Coronary artery (tissue), 2 donors: ENCODE results near the gene HSBP1.

Experiments
- DNase-seq: peaks from one replicate; pipeline ENCODE4 v3.0.0-alpha.2; 2017; ENCODE audit warnings: low spot score
- H3K27ac ChIP-seq, 2 donors: fragments of 200-600 bp; sonication (generic); one replicate each; pipeline ENCODE4 v1.5.1; 2016 to 2019
- H3K4me3 ChIP-seq: fragments of 200-600 bp; sonication (generic); 2 replicates; pipeline ENCODE4 v1.5.1; 2016; ENCODE audit warnings: mild to moderate bottlenecking, moderate library complexity
- TF ChIP-seq, protein P1 (sequence below): fragments of 200-600 bp; sonication (generic); IDR thresholded peaks from one replicate; pipeline ENCODE4 v1.5.1; 2019; ENCODE audit warnings: antibody characterized with exemption

HSBP1 gene

DNA sequence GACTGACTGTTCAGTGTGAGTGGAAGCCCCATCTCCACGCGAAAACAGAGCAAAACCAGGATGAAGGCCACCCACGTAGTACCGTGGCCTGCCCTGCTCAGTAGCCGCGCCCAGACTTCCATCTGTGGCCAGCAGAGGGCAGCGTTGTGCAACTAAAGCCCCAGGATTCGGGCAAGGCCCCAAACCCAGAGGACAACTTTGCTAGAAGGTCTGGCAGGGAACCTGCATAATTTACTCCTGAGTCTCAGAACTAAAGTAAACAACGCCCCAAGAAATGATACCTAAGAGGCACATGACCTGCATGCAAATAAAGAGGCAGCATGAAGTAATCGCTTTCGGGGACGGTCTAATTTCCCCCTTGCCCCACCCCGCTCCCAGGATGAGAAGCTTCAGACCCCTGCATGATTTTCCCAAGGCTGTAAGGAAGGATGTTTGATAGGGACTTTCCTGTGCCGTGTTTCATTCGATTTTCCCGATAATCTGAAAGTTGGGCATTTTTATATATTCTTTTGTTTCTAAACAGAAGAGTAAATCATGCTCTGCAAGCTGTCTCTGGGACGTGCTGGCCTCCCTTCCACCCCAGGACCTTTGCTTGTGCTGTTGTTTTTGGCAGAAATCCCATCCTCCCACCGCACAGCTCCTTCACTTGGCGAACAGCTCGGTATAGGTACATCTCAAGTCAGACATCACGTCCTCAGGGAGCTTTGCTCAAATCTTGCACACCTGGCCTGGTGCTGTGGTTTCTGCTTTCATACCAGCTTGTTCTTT lies 18.6 kb downstream of the HSBP1 start:
- peak; percentile 86 for DNase-seq
- H3K4me3 ChIP-seq = no peak overlapping the region
- no peak overlapping the region for H3K27ac ChIP-seq
- TF ChIP-seq, protein P1, sequence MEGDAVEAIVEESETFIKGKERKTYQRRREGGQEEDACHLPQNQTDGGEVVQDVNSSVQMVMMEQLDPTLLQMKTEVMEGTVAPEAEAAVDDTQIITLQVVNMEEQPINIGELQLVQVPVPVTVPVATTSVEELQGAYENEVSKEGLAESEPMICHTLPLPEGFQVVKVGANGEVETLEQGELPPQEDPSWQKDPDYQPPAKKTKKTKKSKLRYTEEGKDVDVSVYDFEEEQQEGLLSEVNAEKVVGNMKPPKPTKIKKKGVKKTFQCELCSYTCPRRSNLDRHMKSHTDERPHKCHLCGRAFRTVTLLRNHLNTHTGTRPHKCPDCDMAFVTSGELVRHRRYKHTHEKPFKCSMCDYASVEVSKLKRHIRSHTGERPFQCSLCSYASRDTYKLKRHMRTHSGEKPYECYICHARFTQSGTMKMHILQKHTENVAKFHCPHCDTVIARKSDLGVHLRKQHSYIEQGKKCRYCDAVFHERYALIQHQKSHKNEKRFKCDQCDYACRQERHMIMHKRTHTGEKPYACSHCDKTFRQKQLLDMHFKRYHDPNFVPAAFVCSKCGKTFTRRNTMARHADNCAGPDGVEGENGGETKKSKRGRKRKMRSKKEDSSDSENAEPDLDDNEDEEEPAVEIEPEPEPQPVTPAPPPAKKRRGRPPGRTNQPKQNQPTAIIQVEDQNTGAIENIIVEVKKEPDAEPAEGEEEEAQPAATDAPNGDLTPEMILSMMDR = peak; percentile 87

DNA sequence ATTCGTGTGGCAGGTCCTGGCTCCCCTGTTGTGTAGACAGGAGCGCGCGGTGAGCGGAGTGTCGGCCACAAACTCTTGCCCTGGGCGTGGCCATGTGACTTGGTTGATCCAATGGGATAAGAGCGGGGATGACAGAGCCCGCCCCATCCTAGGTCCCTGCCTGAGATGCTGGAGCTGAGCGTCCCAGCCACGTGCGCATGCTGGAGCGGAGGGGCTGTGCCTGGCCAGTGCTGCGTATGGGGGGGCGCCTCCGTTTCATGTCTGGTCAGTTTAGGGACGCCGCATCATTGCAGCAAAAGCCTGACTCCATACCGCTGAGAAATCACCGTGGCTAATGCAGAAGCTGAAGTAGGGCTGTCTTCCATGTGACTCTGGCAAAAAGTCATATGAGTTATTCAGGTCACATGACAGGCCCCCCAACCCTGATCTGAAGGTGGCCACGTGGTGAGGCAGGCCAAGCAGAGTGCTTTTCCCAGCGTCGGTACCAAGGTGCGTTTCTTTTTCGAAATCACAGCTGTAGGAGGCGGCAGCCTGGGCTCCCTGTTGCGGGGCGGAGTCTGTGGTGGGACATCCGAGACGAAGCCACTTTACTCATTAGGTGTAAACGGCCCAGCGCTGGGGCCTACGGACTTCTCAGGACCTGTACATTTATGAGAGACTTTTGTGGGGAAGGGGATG lies 22.5 kb downstream of the HSBP1 start:
- TF ChIP-seq, protein P1 = no peak
- H3K27ac ChIP-seq = no peak overlapping the region
- DNase-seq = no peak
- H3K4me3 ChIP-seq = no peak overlapping the region

DNA sequence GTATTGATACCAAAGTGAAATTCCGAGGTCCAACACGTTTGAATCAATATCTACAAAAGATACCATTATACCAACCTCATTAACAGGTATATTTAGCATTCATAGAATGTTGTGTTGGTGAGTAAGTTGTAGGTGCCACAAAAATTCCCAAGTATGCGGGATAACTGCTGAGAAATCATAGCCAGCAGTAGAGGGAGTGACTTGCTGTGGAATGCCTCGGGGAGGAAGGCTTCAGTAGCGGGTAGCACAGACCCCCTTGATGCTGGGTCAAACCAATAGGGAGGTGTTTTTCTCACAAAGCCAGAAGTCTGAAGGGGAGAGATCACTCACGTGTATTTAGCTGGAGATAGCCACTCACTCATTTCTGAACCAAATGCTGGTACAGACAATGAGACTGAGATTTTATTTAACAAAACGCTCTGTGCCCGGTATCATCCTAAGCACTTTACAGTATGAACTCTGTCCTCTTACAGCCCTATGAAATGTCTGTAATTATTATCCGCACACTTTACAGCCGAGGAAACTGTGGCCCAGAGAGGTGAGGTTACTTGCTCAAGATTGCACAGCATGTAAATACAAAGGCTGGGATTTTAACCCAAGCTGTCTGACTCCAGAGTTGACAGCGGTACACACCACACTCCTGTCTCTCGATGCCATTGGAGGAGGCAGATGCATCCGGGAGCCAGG lies 23.1 kb downstream of the HSBP1 start:
- no peak overlapping the region for H3K4me3 ChIP-seq
- TF ChIP-seq, protein P1 = no peak
- no peak for DNase-seq
- H3K27ac ChIP-seq = no peak overlapping the region

DNA sequence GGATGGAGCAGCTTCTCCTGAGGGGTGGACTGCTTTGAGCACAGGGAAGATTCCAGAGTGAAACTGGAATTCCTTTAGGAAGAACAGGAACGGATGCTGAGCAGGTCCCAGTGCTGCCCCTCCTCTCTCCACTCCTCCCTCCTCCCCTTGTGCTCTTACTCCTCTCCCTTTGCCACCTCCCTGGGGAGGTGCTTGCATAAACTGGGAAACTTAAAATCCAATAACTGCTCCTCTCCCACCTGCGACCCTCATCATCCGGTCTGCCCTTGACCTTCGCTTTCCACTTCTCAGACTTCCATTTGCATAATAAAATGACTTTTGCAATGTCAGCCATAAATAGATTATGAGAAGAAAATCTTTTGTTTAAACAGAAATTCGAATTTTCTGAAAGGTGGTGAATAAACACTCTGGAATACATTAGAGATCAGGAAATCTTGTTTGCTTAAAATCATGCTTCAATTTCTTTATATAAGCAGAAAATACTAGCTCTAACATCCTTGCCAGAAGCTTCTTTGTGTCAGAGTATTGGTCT lies 23.7 kb downstream of the HSBP1 start:
- no peak overlapping the region for H3K27ac ChIP-seq
- no peak overlapping the region for H3K4me3 ChIP-seq
- TF ChIP-seq, protein P1 = no peak
- no peak for DNase-seq

DNA sequence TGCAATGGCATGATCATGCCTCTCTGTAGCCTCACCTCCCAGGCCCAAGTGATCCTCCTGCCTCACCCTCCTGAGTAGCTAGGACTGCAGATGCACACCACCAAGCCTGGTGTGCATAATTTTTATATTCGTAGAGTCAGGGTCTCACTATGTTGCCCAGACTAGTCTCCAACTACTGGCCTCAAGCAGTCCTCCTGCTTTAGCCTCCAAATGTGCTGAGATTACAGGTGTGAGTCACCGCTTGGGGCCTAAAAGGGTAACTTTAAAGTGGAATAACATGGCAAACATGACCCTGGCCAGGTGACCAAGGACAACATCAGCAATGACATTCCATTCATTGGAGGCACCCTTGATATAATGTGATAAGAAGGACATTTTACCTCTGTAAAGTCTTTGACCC lies 26.1 kb downstream of the HSBP1 start:
- Histone ChIP-seq H3K27ac (no peak overlapping the region), H3K4me3 (no peak overlapping the region)
- TF ChIP-seq, protein P1 = no peak
- DNase-seq = no peak

DNA sequence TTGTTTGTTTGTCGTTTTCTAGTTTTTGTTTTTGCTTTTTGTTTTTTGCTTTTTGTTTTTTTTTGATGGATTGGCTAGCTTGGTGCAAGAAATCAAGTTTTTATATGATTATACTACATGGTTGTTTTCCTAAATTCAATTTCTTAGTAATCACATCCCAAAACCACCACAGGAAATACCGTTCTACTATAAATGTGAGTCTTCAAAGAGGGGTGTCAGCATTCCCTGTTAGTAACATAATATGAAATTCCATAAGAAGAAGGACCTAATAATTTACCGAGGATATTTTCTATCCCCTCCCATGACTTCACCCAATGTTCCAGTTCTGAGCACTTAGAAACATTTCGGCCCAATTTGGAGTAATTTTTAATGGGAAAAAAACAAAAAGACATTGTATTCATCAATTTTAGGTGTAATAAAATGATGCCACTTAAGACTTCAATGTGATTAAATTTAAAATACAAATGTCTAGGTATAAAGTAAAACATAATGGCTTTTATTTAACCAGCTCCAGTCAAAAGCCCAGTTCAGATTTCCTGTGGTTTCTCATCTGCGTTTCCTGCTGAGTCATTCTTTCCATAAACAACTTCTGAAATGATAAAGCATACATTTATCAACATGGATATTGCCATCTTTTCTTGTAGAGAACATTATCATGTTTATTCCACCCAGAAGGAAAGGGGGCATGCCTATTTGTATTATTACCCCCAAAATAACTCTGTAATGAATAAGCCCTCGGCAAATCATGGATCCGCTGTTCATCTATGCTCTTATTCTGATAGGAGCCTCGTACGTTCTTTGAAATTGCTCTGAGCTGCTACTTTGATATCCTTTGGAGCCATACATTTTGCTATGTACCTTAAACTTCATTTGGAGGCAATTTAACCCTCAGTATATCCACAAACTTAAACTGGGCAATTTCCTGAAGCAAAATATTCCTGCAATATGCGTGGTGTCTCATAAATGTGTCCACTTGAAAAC lies 28.1 kb downstream of the HSBP1 start:
- Histone ChIP-seq H3K4me3 (no peak overlapping the region), H3K27ac (no peak overlapping the region)
- TF ChIP-seq, protein P1 = no peak
- DNase-seq = no peak
